ENCODE results near the gene PHACTR1.

Gene PHACTR1

DNA sequence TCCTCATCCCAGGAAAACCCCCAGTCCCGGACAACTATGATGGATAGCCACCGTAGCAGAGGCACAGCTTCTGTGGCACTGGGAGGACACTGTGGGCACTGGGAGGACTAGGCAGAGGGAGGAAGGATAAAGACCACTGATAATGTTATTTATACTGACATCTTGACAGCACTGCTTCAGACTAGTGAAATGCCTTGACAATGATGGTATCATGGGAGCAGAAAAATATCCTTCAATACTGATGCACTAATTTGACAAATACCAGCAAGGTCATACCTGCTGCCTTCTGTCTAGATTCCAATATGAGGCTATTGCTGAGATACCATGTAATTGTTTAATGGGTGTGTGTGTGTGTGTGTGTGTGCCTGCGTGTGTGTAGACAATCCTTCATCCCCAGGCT lies 148.6 kb downstream of the PHACTR1 start:
- no peak for DNase-seq

DNA sequence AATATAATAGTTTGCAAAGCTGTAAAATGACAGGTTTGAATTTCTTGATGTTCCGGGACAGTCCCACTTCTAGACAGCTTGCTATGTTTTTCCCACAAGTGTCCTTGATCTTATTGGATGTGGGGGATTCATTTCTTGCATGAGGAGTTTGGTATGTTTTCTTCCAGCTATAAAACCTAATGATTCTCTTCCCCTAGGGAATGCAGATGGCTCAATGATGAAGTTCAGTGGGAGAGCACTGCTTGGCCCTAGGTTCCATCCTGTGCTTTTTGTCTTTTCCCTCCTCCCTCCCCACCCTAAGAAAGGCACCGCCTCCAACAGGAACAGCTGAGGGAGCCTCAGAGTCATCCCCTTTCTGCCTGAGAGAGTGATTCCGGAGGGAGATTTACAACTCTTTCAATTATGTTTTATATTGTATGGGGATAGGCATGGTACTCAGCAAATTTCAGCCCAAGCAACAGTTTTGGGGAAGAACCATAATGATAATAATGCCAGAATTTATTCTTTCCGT lies 149.2 kb downstream of the PHACTR1 start:
- no peak for DNase-seq

DNA sequence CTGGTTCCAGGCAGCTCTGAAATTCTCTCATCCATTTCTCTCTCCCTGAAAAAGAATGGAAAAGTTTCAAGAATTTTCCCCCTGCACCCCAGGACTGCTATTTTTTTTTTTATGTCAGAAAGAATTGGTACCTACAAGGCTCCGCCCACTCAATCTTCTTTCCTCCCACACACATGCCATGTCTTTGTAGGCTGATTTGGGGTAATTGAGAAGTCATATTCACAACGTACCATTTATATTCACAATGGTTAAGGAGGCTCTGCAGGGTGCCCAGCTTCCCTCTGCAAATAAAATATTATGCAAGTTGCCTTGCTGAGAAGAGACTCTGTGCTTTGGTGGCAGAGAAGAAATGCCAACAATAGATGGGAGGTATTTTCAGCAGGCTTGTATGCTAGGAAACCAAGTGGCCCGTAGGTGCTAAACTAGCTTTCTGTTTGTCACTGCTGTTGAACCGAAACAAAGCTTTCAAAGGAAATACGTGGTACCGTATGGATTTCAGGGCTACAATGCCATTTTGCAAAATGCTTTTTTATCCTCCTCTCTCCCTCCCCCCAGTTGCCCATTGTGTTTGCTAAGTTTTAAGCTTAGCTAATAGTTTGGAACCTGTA lies 150.0 kb downstream of the PHACTR1 start:
- DNase-seq = no peak

DNA sequence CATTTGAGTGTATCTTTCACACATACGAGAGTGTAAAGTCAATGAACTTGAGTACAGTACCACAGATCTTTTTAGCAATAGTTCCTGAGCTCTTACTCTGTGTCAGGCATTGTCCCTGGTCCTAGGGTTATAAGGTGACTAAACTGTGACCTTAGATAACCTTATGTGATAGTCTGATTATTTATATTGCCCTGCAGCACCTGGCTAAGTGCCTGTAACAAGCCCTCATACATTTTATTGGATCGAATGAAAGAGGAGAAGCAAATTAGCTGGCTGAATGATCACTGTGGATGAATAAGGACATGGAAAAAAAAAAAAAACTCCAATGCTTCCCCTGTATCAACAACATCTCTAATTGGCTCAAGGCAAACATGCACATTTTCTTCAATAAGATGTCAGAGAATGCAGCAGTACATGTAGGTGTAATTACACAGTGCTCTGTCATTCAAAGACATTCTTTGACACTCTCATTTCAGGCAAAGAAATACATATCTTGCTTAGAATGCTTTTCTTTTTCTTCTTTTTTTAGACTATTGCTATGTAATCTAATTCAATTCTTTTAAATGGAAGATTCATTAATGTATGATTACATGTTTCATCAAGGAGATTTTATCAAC lies 153.4 kb downstream of the PHACTR1 start:
- no peak for DNase-seq

DNA sequence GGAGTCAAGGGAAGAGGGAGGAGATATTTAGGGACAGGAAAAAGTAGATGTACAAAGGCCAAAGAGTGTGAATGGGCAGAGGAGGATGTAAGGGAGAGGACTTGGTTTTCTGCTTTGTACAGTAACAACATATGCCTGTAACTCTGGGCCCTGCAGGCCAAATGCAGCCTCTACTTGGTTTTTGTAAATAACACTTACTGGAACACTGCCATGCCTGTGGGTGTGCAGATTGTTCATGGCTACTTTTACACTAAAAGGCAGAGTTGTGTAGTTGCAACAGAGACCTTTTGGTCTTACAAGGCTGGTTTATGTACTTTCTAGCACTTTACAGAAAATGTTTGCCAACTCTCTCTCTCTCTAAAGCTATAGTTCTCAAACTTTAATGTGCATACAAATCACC lies 157.1 kb downstream of the PHACTR1 start:
- no peak for DNase-seq

DNA sequence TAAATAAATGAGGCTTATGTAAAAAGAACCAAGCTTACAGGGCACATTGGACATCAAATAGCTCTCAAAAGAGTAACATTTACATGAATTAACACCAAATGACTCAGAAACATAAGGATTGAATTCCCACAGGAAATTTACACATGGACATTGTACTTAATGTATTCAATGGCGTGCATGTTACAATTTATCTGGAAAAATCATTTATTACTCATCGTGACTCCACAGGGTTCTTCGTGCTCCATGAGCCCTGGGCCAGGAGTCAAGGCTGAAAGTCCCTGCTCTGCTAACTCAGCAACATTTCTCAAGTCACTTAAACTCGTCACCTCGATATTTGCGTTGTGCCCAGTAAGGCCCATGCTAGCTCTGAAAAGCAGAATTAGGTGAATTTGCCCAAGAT lies 158.5 kb downstream of the PHACTR1 start:
- no peak for DNase-seq

DNA sequence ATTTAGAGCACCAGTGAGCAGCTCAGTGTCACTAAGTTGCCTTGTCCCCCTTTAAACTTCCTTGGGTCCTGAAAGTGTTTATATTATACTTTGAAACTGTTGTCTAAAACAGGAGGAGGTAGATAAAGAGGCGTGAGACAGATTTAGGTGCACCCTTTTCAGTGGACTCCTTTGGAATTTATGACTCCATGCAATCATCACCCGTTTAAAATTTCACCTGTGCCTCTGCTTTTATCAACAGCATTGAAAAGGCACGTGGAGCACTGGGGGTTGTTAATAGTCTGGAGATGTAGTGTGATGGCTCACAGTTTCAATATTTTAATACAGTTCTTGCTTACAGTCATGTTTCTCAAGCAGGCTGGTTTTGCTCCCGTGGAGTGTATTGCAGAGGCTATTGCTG lies 162.2 kb downstream of the PHACTR1 start:
- DNase-seq = no peak

DNA sequence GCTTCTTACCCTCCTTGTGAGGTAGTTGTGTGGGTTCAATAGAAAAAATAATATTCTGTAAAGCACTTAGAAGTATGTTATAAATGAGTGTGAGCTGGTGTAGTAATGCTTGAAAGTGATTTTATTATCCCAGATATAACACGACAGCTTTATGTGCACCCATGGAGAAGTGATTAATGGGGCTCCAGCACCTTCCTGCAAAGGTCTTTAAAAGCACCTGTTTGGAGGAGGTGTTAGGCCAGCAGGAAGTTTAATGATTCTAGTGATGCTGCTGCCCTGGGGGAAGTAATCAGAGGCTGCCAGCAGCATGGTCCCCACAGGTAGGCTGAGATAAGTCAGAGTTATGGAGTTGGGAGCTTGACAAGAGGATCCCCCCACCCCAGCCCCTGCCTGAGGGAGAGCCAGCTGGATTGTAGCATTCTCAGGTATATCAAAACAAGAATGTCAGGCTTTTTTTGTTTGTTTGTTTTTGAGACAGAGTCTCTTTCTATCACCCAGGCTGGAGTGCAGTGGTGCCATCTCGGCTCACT lies 166.3 kb downstream of the PHACTR1 start:
- DNase-seq = no peak

DNA sequence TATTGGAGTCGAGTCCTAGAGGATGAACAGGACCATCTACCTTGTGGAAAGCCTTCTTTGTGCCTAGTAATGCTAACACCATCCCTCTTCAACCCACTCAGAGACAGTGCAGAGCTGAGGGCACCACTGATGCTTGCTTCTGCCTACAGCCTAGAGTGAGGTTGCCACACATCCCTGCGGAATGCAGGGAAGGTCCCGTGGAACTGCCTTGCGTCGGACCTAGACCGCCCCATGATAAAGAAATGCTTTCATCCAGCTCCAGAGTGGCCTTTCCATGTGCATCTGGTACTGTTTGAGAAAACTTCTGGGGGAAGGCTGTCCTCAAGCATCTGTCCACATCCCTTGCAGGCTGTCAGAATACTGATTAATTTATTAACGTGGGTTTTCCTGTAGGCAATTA lies 168.4 kb downstream of the PHACTR1 start:
- DNase-seq = no peak

DNA sequence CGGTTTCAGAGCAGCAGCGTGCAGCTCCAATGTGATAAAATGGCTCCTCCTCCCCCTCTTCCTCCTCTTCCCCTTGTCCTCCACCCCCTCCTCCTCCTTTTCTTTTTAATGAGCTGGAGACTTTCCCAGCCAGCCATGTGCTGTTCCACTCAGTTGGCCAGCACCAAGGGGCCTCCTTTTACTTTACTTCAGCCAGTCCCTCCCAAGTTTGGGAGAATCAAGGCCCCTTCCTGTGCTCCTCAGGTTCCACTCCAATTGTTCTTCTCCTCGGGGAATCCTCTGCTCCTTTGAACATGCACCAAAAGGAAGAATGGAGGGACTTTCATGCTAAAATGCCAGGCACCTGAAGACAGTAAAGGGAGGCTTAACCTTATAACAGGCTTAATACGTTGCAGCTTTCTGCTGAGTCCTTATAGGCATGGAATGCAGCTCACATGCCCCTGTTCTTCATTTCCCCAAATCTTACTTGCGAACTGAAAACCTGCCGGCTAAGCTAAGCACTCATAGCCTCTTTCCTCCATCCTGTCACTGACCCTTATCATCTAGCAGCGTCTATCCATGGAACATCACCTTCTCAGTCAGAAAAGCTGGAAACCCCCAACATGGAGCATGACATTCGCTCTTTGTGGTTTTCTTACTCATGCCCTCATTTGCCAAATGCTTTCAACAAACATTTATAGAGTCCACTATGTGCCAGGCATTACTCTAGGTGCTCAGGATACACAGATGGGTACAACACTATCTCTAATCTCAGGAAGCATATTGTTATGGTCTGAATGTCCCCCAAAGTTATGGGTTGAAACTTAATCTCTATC lies 170.6 kb downstream of the PHACTR1 start:
- no peak for DNase-seq

DNA sequence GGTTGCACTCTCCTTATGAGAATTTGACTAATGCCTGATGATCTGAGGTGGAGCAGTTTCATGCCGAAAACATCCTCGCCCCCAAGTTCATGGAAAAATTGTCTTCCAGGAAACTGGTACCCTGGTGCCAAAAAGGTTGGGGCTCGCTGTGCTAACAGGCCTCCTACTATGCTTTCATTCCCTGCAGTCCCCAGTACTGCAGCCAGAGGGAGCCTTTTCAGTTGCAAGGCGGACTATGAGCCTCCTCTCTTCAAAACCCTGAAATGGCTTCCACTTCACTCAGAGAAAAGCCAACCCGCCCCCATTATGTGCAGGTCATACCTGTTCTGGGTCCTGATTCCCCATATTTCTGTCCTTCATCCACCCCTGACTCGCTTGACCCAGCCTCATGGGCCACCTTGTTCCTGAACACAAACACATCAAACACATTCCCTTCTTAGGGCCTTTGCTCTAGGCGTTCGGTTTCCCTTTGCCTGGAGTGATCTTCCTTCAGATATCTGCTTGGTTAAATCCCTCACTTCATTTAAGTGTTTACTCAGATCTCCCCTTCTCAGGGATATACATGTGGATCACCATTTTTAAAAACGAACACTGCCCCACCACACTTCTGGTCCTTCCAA lies 173.7 kb downstream of the PHACTR1 start:
- no peak for DNase-seq

DNA sequence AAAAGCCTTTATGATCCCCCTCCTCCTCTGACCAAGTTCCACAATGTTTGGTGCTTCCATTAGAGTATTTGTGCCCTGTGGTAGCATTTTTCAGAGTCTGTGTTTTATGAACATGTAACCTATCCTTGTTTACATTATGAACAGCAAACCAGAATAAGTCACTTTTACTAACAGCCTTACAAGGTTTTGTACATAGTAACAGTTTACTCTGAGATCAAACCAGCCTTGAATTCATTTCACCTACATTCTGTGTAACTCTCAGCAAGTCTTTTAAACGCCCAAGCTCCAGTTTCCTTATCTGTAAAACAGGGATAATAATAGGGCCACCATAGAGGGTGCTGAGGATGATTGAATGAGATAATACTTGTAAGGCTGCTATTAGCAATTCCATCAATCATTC lies 175.0 kb downstream of the PHACTR1 start:
- no peak for DNase-seq

DNA sequence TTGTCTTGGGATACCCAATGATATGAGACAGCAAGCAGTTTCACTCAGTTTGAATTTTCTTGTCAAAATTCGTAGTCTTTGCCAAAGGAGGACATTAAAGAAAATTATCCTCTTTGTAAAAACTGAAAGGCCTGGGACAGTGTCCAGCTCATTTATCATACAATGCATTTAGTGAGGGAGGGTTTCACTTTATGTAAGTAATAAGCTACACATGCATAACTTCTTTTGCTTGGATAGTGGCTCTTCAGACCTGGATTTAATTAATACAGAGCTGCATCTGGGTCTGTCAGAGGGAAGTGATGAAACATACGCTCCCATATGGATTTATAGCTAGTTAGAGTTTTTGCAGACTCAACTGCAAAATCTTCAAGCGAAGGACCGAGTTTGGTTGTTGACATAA lies 175.6 kb downstream of the PHACTR1 start:
- DNase-seq = no peak

DNA sequence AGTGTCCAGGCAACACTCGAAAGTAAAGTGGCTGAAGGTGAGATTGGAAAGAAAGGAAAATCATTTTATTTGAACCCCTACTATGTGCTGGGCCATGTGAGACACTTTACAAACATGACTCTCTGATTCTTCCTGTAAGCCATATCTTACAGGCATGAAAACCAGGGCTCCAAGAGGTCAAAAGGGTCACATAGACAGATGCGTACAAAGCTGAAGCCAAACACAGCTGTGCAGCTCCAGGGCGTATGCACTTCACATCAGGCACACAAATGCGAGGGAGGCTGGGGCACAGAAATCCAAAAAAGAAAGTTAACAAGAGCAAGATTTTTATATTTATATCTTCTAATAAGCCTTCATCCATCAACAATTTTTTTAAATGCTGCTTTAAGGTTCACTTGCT lies 176.5 kb downstream of the PHACTR1 start:
- no peak for DNase-seq

DNA sequence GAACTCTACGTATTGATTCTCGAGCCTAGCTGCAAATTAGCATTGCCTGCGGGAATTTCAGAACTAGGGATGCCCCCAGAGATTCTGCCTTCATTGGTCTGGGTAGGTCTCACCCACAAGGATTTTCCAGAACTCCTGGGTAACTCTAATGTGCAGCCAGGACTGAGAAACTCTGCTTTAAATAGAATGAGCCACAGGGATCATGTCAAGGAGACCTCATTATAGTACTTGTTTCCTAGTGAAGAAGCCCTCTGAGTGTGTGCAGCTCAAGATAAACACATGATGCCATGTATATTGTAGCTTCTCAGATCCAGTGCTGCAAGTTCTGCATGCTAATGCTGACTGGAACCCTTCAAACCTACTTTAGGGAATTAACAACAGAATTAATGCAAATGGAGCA lies 179.2 kb downstream of the PHACTR1 start:
- DNase-seq = no peak

DNA sequence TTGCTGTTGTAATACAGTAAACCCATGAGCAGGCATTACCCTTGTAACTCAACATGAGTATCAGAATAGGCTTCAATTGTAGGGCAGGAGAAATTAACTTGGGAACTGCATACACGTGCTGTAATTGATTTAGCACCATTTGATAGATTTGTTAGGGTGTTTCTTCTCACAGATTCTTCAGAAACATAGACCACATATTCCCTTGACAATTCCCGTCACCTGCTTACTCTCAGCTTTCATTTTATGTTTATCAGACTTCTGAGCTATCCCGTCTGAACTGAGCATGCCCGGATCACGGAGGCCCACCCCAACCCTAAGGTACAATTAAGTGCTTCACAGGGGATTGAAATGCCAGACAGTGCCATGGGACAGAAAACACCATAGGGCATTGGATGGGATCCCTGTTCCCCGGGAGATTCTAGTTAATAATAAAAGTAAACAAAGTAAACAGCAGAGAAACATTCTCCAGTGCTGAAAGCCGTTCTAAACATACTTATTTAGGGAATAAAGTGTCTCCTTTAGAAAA lies 179.7 kb downstream of the PHACTR1 start:
- no peak for DNase-seq

DNA sequence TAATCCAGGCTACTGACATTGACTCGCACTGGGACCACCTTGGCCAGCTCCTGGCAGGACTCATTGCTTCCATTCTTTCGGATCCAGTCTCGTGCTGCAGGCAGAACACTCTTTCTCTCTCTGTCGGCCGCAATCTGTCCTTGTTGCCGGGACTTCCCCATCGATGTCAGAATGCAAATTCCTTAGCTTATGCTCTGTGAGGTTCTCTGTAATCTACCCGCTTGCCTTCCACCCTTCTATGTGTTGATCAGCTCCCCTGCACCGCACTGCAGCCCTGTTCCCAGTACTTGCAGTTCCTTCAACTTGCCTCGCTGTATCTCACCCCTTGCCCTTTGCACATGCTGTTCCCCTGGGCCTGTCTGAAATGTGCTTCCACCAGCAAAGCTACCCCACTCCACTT lies 182.0 kb downstream of the PHACTR1 start:
- no peak for DNase-seq

DNA sequence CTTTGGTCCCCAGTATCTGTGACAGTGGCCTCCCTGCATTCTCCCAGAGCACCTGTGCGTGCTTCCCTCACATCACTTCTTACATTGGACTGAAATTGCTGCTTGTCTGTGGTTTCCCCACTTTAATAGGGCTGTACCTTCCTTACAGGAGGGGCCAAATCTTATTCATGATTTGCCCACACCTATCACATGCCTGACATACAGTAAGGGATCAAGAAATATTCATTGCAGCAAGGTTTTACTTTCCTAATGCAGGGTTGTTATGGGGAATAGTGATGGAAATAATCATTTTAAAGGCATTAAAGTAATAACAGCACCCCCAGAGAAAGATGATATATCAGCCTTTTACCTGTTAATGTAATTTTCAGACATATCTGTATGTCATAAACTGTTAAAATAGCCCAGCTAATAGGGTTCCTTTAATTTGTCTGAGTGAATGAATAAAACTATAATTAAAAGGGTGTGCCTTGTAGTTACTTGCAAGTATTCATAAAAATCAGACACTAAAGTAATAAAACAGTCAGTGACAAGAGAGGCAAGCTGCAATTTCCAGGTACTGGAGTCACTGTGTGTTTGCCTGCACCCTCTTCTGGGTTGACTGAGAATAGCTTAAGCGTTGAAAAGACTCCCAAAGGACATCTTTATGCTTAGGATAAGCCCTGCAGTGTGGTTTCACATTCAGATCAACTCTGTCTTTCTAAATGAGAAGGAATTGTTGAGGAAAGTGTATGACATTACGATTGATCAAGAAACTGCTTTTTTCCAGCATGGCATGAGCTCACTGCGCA lies 182.7 kb downstream of the PHACTR1 start:
- no peak for DNase-seq

DNA sequence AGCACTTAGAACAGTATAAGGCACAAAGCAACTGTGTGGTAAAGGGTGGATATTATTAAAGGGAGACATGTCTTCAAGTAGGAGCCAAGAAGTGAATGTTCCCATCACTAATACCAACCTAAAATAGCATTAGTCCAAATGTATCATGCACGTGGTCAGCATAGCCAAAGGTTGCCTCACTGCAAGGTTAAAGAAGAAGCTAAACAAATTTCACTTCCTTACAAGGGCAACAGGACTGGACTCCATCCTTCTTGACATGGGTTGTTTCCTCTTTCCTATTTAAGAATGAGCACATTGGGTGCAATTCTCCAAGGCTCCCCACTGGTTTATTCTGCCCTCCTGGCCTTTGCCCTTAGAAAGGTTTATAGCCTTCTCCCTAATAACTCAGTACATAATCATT lies 186.7 kb downstream of the PHACTR1 start:
- no peak for DNase-seq

DNA sequence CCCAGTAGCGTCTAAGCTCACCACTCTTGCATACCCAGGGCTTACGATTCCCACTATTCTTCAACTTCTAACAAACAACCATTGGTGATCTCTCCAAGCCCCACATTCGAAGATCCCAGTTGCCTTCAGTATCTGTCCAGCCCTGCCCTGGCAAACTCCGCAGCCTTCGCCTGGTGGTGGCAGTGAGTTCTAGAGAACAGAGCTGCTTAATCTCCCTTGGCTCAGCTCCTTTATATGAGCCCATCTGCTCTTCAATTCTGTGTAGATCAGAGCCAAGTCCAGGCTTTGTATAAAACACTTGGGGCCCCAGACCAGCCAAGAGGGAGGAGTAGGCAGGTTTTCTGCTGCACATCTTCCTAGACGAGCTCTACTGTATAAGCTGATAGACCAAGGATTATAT lies 193.3 kb downstream of the PHACTR1 start:
- no peak for DNase-seq

DNA sequence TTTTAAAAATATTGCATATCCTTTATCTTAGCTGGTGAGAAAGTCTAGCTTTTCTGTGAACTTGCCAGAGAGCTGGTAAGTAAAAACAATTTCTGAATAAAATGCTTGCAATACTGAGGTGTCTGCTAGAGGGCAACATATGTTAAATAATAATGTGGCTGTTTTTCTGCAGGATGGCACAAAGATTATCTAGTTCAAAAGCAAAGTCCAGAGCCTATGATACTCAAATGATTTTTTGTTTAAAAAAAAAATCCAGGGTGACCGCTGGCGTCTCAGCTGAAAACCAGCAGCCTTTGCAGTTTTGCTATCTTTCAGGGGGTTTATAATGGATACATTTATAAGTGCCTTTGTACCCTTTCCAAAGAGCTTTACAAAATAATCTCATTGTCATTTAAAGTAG lies 194.9 kb downstream of the PHACTR1 start:
- peak in 1 of 6 experiments; percentile 2 for DNase-seq

DNA sequence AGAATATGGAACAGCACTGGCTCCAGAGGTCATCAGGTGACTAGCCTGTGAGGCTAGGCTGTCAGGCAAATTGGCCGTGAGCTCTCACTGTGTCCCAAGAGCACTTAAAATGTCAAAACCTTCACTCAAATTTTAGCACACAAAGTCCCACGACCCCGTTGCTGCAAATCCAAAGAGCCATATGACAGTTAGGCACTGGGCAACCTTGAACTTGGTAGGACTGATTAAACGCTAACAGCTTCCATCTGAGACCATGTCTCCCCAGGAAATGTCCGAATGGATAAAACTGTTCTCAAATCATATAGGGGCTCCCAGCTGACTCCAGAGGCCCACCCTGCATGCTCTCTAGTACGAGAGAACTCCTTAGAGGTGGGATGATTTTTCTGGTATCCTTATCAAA lies 196.6 kb downstream of the PHACTR1 start:
- no peak for DNase-seq

Measured in stimulated activated naive CD4-positive, alpha-beta T cell (primary cell).